Muscle of leg (tissue), 11 donors: ENCODE measurements around the gene RBPJ. TPM values are rescaled to one million over a fixed set of nuclear protein-coding genes. Genes with fewer than 3 reads are reported as not detected.

Experiments
- DNase-seq: peaks from one replicate; pipeline ENCODE4 v3.0.0; 2013
- H3K27ac ChIP-seq: one replicate; pipeline ENCODE4 v1.5.1; 2013; ENCODE audit warnings: mild to moderate bottlenecking, low read length, control low read depth
- H3K27me3 ChIP-seq: one replicate; pipeline ENCODE4 v1.6.1; 2013; ENCODE audit warnings: low read length; ENCODE audit not compliant: control insufficient read depth, insufficient read depth
- H3K36me3 ChIP-seq: one replicate; pipeline ENCODE4 v1.6.1; 2013; ENCODE audit warnings: low read length; ENCODE audit not compliant: control insufficient read depth, insufficient read depth
- H3K4me1 ChIP-seq: one replicate; pipeline ENCODE4 v1.6.1; 2013; ENCODE audit warnings: low read length; ENCODE audit not compliant: control insufficient read depth, insufficient read depth
- H3K4me3 ChIP-seq: one replicate; pipeline ENCODE4 v1.5.1; 2013; ENCODE audit warnings: low read length, control low read depth
- H3K9me3 ChIP-seq: replicated peaks from 2 replicates; pipeline ENCODE4 v1.6.1; 2013; ENCODE audit warnings: low read depth, low read length; ENCODE audit not compliant: control insufficient read depth
- WGBS: methylation state at CpG from one replicate; pipeline ENCODE4 v1.1.5; 2013; ENCODE audit warnings: missing lambda C conversion rate; ENCODE audit not compliant: insufficient coverage; 5-methylcytosine and 5-hydroxymethylcytosine counted together
- polyA plus RNA-seq, 8 donors: library from polyadenylated mRNA; unstranded; fragments of 120-200 nt; gene quantifications; one replicate each; pipeline versions ENCODE4 v1.2.1 to v1.2.3, GENCODE V29; 2013; ENCODE audit warnings: inconsistent platforms in 1 of 8, low replicate concordance in 1 of 8; ENCODE audit not compliant: insufficient read length in 8 of 8, insufficient read depth in 1 of 8
- total RNA-seq: library from RNA; stranded (reverse); fragments of 120-200 nt; gene quantifications from one replicate; pipeline ENCODE4 v1.2.4, GENCODE V29; 2013

RBPJ gene
- total and polyA plus RNA-seq, 9 donors: 58.8 to 85.9 (median 69.6) TPM

- no peaks in the 10 kb centered on the region for H3K9me3 ChIP-seq
- H3K27ac ChIP-seq: no peak overlapping the region
- DNase-seq: no peak
- peaks cover 3% of the 10 kb centered on the region for H3K4me1 ChIP-seq
- H3K27me3 ChIP-seq: no peaks in the 10 kb centered on the region
- H3K4me3 ChIP-seq: no peak overlapping the region
- H3K36me3 ChIP-seq: no peaks in the 10 kb centered on the region
- 82% methylated on average over 7 of the region's 13 CpGs for WGBS
Observed at GRCh38 chr4:26478330-26478729, 157.5 kb downstream of the RBPJ start.

GRCh38 chr4:26482508-26483462 is 162.0 kb downstream of the RBPJ start:
- H3K27ac ChIP-seq: no peak overlapping the region
- WGBS: no CpG with 5 or more reads among the region's 3 CpGs
- H3K9me3 ChIP-seq: no peaks in the 10 kb centered on the region
- no peak for DNase-seq
- no peak overlapping the region for H3K4me3 ChIP-seq
- H3K27me3 ChIP-seq: no peaks in the 10 kb centered on the region
- H3K4me1 ChIP-seq: peaks cover 7% of the 10 kb centered on the region
- no peaks in the 10 kb centered on the region for H3K36me3 ChIP-seq

GRCh38 chr4:26484032-26484515 is 163.3 kb downstream of the RBPJ start:
- Histone ChIP-seq H3K9me3 (no peaks in the 10 kb centered on the region), H3K4me3 (no peak overlapping the region), H3K27me3 (peaks cover 2% of the 10 kb centered on the region), H3K36me3 (no peaks in the 10 kb centered on the region), H3K27ac (no peak overlapping the region), H3K4me1 (peaks cover 7% of the 10 kb centered on the region)
- WGBS: no CpG with 5 or more reads among the region's 2 CpGs
- no peak for DNase-seq

- WGBS: 32% methylated on average over 2 of the region's 5 CpGs
- no peak for DNase-seq
- Histone ChIP-seq H3K27me3 (peaks cover 3% of the 10 kb centered on the region), H3K27ac (no peak overlapping the region), H3K36me3 (no peaks in the 10 kb centered on the region), H3K9me3 (no peaks in the 10 kb centered on the region), H3K4me1 (peaks cover 7% of the 10 kb centered on the region), H3K4me3 (no peak overlapping the region)
Observed at GRCh38 chr4:26484516-26484915, 163.7 kb downstream of the RBPJ start.

Other genes with a start within 250 kb of the RBPJ start
- not detected for gene CCKAR, start 169.5 kb downstream of the RBPJ start, total RNA-seq
- gene CCKAR, start 169.5 kb downstream of the RBPJ start, polyA plus RNA-seq: under 1 TPM in 2 of 8 donors, not detected in 6; 0.06 to 0.17 TPM